ENCODE measurements around the gene ELL.

DNA sequence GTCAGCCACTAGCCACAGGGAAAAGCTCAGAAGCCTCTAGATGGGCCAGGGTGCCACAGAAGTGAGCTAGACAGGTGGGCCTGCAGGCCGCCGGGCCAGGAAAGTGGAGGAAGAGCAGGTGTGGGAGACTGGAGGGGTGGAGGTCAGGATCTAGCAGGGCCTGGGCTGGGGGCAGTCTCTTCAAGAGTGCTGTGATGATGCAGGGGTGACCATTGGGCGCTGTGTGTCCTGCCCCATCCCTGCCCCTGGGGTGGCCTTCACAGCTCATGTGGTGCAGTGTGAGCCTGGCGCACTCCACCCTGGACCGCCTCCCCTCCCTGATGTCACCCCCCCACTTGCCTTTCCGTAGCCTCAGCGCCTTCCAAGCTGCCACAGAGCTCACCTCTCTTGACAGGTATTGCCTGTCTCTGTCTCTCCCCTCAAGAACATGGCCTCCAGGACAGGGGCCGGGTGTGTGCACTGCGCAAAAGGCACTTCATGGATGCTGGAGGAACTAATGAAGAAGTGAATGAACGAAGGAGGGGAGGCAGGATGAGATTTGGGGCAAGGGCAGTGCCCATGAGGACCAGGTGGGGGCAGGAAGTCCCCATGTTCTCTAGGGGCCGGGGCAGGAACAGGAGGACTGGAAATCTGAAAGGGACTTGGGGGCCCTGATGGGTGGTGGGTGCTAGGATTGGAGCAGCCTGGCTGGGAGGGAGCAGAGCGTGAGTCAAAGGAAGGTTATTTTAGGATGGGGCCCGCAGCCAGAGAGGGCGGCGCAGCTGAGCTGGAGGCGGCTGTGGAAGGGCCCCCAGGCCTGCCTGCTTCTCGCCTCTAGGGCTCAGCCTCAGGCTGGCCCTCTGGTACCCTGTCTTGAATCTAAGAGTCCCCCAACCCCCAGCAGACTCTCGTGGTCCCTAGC is 96.1 kb downstream of the ELL start:
- TF ChIP-seq CTCF (IDR thresholded peaks at IDR 0.05) = no peak
- no peak for TF ChIP-seq POLR2A (IDR thresholded peaks at IDR 0.05)

Measured in testis (tissue), 2 donors.